ENCODE measurements around the gene B4GALNT2. TPM values are rescaled to one million over a fixed set of nuclear protein-coding genes. Genes with fewer than 3 reads are reported as not detected.
A peak's percentile ranks its signal among the peaks of the same experiment; 100 is the strongest.

The B4GALNT2 gene
- total and polyA plus RNA-seq, 2 of the 13 experiments (the other 11 are each of a cell fraction or from before 2014, with no cell fraction given), result not detected

GRCh38 chr17:49193513-49194296 lies 61.1 kb downstream of the B4GALNT2 start:
- Histone ChIP-seq H3K27me3 (ENCODE audit: control insufficient read depth in 1 of 2, insufficient read depth in 2 of 2, low read length in 2 of 2) (peaks cover 0 to 2% of the 10 kb centered on the region in 2 experiments; a peak in 1 of 5 replicates), H4K20me1 (ENCODE audit: insufficient read depth, low read length) (no peaks in the 10 kb centered on the region), H3K27ac (ENCODE audit: extremely low read length, insufficient read depth, low read length) (no peak overlapping the region), H3K4me2 (ENCODE audit: low read depth, low read length) (peak overlapping the region; percentile 77), H3K9me3 (ENCODE audit: low read length) (no peaks in the 10 kb centered on the region), H3K4me3 (replicated peaks in 1 of 3; ENCODE audit: insufficient read depth in 1 of 3, low read depth in 2 of 3, low read length in 3 of 3) (peak overlapping the region; percentile 75 to 80 (median 76); a peak in 4 of 6 replicates), H3K9ac (ENCODE audit: insufficient read depth, low read depth, low read length) (no peak overlapping the region), H3K79me2 (ENCODE audit: insufficient read depth, low read length) (no peaks in the 10 kb centered on the region), H3K36me3 (replicated peaks in 1 of 2; ENCODE audit: control insufficient read depth in 1 of 2, insufficient read depth in 2 of 2, low read length in 2 of 2) (no peaks in the 10 kb centered on the region), H2AFZ (ENCODE audit: low read length) (no peak overlapping the region), H3K4me1 (ENCODE audit: insufficient read depth, low read length) (peaks cover 25% of the 10 kb centered on the region)
- no peak for DNase-seq (ENCODE audit: low spot score)
- BruUV-seq (replicated peaks), result no TSS peak
- no peak for FAIRE-seq
- in situ Hi-C loops (cut with HindIII; ENCODE audit: extremely low pct_ligation_motif_present, low pct_unique_long_range_greater_than_20kb), result no loop called here
- TF ChIP-seq ZNF3 (CRISPR knock-in tag; IDR thresholded peaks at IDR 0.05) (no peak), NFRKB (IDR thresholded peaks at IDR 0.05) (peak; percentile 39; the same call in 1 of the 2 replicates), YY1 (IDR thresholded peaks at IDR 0.05; ENCODE audit: insufficient read depth, insufficient replicate concordance, low read depth, low read length) (no peak), HNRNPK (IDR thresholded peaks at IDR 0.05; ENCODE audit: low read depth, low read length, poor library complexity, severe bottlenecking) (peak; percentile 22), NCOA2 (CRISPR knock-in tag; IDR thresholded peaks at IDR 0.05) (no peak), PBX2 (CRISPR knock-in tag; IDR thresholded peaks at IDR 0.05) (peak; percentile 52; the same call in 1 of the 2 replicates), NBN (conservative IDR thresholded peaks at IDR 0.05) (0 out of 2 replicates have a peak, but pooled peaks have one; percentile 47), SOX6 (IDR thresholded peaks at IDR 0.05) (0 out of 2 replicates have a peak, but pooled peaks have one; percentile 60), SOX6 (CRISPR knock-in tag; IDR thresholded peaks at IDR 0.05) (no peak), ATF7 (IDR thresholded peaks at IDR 0.05) (peak; percentile 67), ATF7 (CRISPR knock-in tag; IDR thresholded peaks at IDR 0.05) (no peak), ZNF512 (CRISPR knock-in tag; IDR thresholded peaks at IDR 0.05) (peak; percentile 93), IKZF1 (IDR thresholded peaks at IDR 0.05) (0 out of 2 replicates have a peak, but pooled peaks have one; percentile 18)
- ChIA-PET POLR2A (interaction anchor here (3.1 kb wide), 1 partner anchor 125 kb away, joined by 16 read pairs; no protein-coding TSS in a partner anchor), CTCF (ENCODE audit: low intra/inter-chr PET ratio, low total read pairs) (no interaction called here)
- intact Hi-C loops (cut with micrococcal nuclease; ENCODE audit: unreplicated experiment), result loop anchor here (2.0 to 5.0 kb wide), 2 partner anchors 86 to 301 kb away; partner anchors contain the start of gene ATP5MC1
- no peak for ATAC-seq
- 53% methylated on average over 21 of the region's 21 CpGs for WGBS (ENCODE audit: low lambda C conversion rate)
